Measurements from ENCODE around the gene TECPR2.

Gene TECPR2

GRCh38 chr14:102508774-102509745, 146.3 kb downstream of the TECPR2 start:
- no peaks in the 10 kb centered on the region for H3K9me3 ChIP-seq (replicated peaks; ENCODE audit: low read length)
- H3K4me1 ChIP-seq (ENCODE audit: control insufficient read depth, insufficient read depth, low read length): peaks cover 12% of the 10 kb centered on the region
- H3K27me3 ChIP-seq (ENCODE audit: control insufficient read depth, insufficient read depth, low read length): no peaks in the 10 kb centered on the region
- peak overlapping the region; percentile 72 for H3K4me3 ChIP-seq (ENCODE audit: low read length)
- peak overlapping the region; percentile 85 for H3K4me2 ChIP-seq (ENCODE audit: low read length)
- no peaks in the 10 kb centered on the region for H3K36me3 ChIP-seq (ENCODE audit: insufficient read depth, low read length)
- peak overlapping the region; percentile 85 for H3K9ac ChIP-seq (ENCODE audit: low read depth, low read length)

GRCh38 chr14:102509746-102510615, 147.2 kb downstream of the TECPR2 start, which contains the start of gene ANKRD9:
Gene ANKRD9, minus strand, starts transcription at chr14:102509776. Its CDS starts 1,887 bp downstream, at chr14:102507889.
- Histone ChIP-seq H3K4me3 (ENCODE audit: low read length) (peak within 1 kb of the TSS; percentile 96), H3K9me3 (replicated peaks; ENCODE audit: low read length) (no peaks in the 10 kb centered on the region), H3K4me1 (ENCODE audit: control insufficient read depth, insufficient read depth, low read length) (peaks cover 12% of the 10 kb centered on the region), H3K9ac (ENCODE audit: low read depth, low read length) (peak within 1 kb of the TSS; percentile 85), H3K36me3 (ENCODE audit: insufficient read depth, low read length) (no peaks in the 10 kb centered on the region), H3K27me3 (ENCODE audit: control insufficient read depth, insufficient read depth, low read length) (no peaks in the 10 kb centered on the region), H3K4me2 (ENCODE audit: low read length) (peak within 1 kb of the TSS; percentile 99)

- H3K9me3 ChIP-seq (replicated peaks; ENCODE audit: low read length): no peaks in the 10 kb centered on the region
- peak overlapping the region; percentile 96 for H3K4me3 ChIP-seq (ENCODE audit: low read length)
- no peaks in the 10 kb centered on the region for H3K27me3 ChIP-seq (ENCODE audit: control insufficient read depth, insufficient read depth, low read length)
- no peak overlapping the region for H3K9ac ChIP-seq (ENCODE audit: low read depth, low read length)
- peaks cover 12% of the 10 kb centered on the region for H3K4me1 ChIP-seq (ENCODE audit: control insufficient read depth, insufficient read depth, low read length)
- peak overlapping the region; percentile 99 for H3K4me2 ChIP-seq (ENCODE audit: low read length)
- no peaks in the 10 kb centered on the region for H3K36me3 ChIP-seq (ENCODE audit: insufficient read depth, low read length)
Measured at GRCh38 chr14:102510616-102511520, 148.1 kb downstream of the TECPR2 start.

- no peaks in the 10 kb centered on the region for H3K27me3 ChIP-seq (ENCODE audit: control insufficient read depth, insufficient read depth, low read length)
- H3K4me1 ChIP-seq (ENCODE audit: control insufficient read depth, insufficient read depth, low read length): peaks cover 16% of the 10 kb centered on the region
- no peak overlapping the region for H3K4me2 ChIP-seq (ENCODE audit: low read length)
- no peaks in the 10 kb centered on the region for H3K36me3 ChIP-seq (ENCODE audit: insufficient read depth, low read length)
- H3K9ac ChIP-seq (ENCODE audit: low read depth, low read length): no peak overlapping the region
- H3K9me3 ChIP-seq (replicated peaks; ENCODE audit: low read length): no peaks in the 10 kb centered on the region
- no peak overlapping the region for H3K4me3 ChIP-seq (ENCODE audit: low read length)
Measured at GRCh38 chr14:102511538-102511937, 148.8 kb downstream of the TECPR2 start.

GRCh38 chr14:102512793-102513300, 150.1 kb downstream of the TECPR2 start:
- Histone ChIP-seq H3K4me3 (ENCODE audit: low read length) (no peak overlapping the region), H3K4me1 (ENCODE audit: control insufficient read depth, insufficient read depth, low read length) (peaks cover 18% of the 10 kb centered on the region), H3K4me2 (ENCODE audit: low read length) (no peak overlapping the region), H3K36me3 (ENCODE audit: insufficient read depth, low read length) (no peaks in the 10 kb centered on the region), H3K9ac (ENCODE audit: low read depth, low read length) (no peak overlapping the region), H3K27me3 (ENCODE audit: control insufficient read depth, insufficient read depth, low read length) (no peaks in the 10 kb centered on the region), H3K9me3 (replicated peaks; ENCODE audit: low read length) (no peaks in the 10 kb centered on the region)

GRCh38 chr14:102513899-102514772, 151.4 kb downstream of the TECPR2 start:
- no peaks in the 10 kb centered on the region for H3K36me3 ChIP-seq (ENCODE audit: insufficient read depth, low read length)
- H3K4me1 ChIP-seq (ENCODE audit: control insufficient read depth, insufficient read depth, low read length): peaks cover 13% of the 10 kb centered on the region
- no peaks in the 10 kb centered on the region for H3K9me3 ChIP-seq (replicated peaks; ENCODE audit: low read length)
- H3K4me2 ChIP-seq (ENCODE audit: low read length): no peak overlapping the region
- no peak overlapping the region for H3K4me3 ChIP-seq (ENCODE audit: low read length)
- H3K9ac ChIP-seq (ENCODE audit: low read depth, low read length): no peak overlapping the region
- H3K27me3 ChIP-seq (ENCODE audit: control insufficient read depth, insufficient read depth, low read length): no peaks in the 10 kb centered on the region

- Histone ChIP-seq H3K4me1 (ENCODE audit: control insufficient read depth, insufficient read depth, low read length) (peaks cover 11% of the 10 kb centered on the region), H3K4me2 (ENCODE audit: low read length) (no peak overlapping the region), H3K9ac (ENCODE audit: low read depth, low read length) (no peak overlapping the region), H3K27me3 (ENCODE audit: control insufficient read depth, insufficient read depth, low read length) (no peaks in the 10 kb centered on the region), H3K9me3 (replicated peaks; ENCODE audit: low read length) (no peaks in the 10 kb centered on the region), H3K36me3 (ENCODE audit: insufficient read depth, low read length) (no peaks in the 10 kb centered on the region), H3K4me3 (ENCODE audit: low read length) (no peak overlapping the region)
Measured at GRCh38 chr14:102514987-102515733, 152.4 kb downstream of the TECPR2 start.

GRCh38 chr14:102516531-102517391, 154.0 kb downstream of the TECPR2 start:
- peak overlapping the region; percentile 88 for H3K9ac ChIP-seq (ENCODE audit: low read depth, low read length)

More at GRCh38 chr14:102516531-102517391, 154.0 kb downstream of the TECPR2 start:
- Histone ChIP-seq H3K27me3 (ENCODE audit: control insufficient read depth, insufficient read depth, low read length) (no peaks in the 10 kb centered on the region), H3K4me2 (ENCODE audit: low read length) (peak overlapping the region; percentile 100), H3K4me3 (ENCODE audit: low read length) (peak overlapping the region; percentile 86), H3K9me3 (replicated peaks; ENCODE audit: low read length) (no peaks in the 10 kb centered on the region), H3K36me3 (ENCODE audit: insufficient read depth, low read length) (no peaks in the 10 kb centered on the region), H3K4me1 (ENCODE audit: control insufficient read depth, insufficient read depth, low read length) (peaks cover 6% of the 10 kb centered on the region)

Data from skeletal muscle satellite cell (primary cell).